GM23248 (cell line): ENCODE results near the gene TXN2. TPM values are rescaled to one million over a fixed set of nuclear protein-coding genes. Genes with fewer than 3 reads are reported as not detected.
"Not testable (repeated sequence)": the region's sequence is repeated elsewhere in the genome, so short reads cannot be mapped to it uniquely, and the experiment has no call there.

Source experiments
- DNase-seq: peaks from one replicate; pipeline ENCODE4 v3.0.0-alpha.2; 2015
- H2AFZ ChIP-seq: fragments of 200-600 bp; sonication (generic); 2 replicates; pipeline ENCODE4 v1.6.1; 2016; ENCODE audit warnings: antibody characterized with exemption
- H3F3A ChIP-seq: fragments of 200-600 bp; sonication (generic); 2 replicates; pipeline ENCODE4 v1.6.1; 2016; ENCODE audit warnings: mild to moderate bottlenecking, antibody characterized with exemption, mixed run types; ENCODE audit not compliant: insufficient read depth
- H3K27ac ChIP-seq: fragments of 200-600 bp; sonication (generic); 2 replicates; pipeline ENCODE4 v1.5.1; 2016; ENCODE audit warnings: mild to moderate bottlenecking
- H3K27me3 ChIP-seq: fragments of 200-600 bp; sonication (generic); replicated peaks from 2 replicates; pipeline ENCODE4 v1.6.1; 2016; ENCODE audit warnings: mild to moderate bottlenecking; ENCODE audit not compliant: insufficient read depth
- H3K36me3 ChIP-seq: fragments of 200-600 bp; sonication (generic); 2 replicates; pipeline ENCODE4 v1.6.1; 2016; ENCODE audit warnings: low read depth, mild to moderate bottlenecking
- H3K4me1 ChIP-seq: fragments of 200-600 bp; sonication (generic); 2 replicates; pipeline ENCODE4 v1.6.1; 2016; ENCODE audit warnings: mild to moderate bottlenecking; ENCODE audit not compliant: insufficient read depth
- H3K4me2 ChIP-seq: fragments of 200-600 bp; sonication (generic); one replicate; pipeline ENCODE4 v1.6.1; 2016; ENCODE audit warnings: mild to moderate bottlenecking; ENCODE audit not compliant: unreplicated experiment
- H3K4me3 ChIP-seq: fragments of 200-600 bp; sonication (generic); 2 replicates; pipeline ENCODE4 v1.5.1; 2016; ENCODE audit warnings: mild to moderate bottlenecking
- H3K79me2 ChIP-seq: fragments of 200-600 bp; sonication (generic); 2 replicates; pipeline ENCODE4 v1.6.1; 2016; ENCODE audit warnings: mild to moderate bottlenecking; ENCODE audit not compliant: insufficient read depth
- H3K9ac ChIP-seq: fragments of 200-600 bp; sonication (generic); 2 replicates; pipeline ENCODE4 v1.6.1; 2016; ENCODE audit warnings: mild to moderate bottlenecking
- H3K9me2 ChIP-seq: fragments of 200-600 bp; sonication (generic); 2 replicates; pipeline ENCODE4 v1.6.1; 2016; ENCODE audit warnings: mixed run types, mild to moderate bottlenecking, moderate library complexity; ENCODE audit not compliant: insufficient read depth
- H3K9me3 ChIP-seq: fragments of 200-600 bp; sonication (generic); one replicate; pipeline ENCODE4 v1.6.1; 2017; ENCODE audit warnings: low read depth
- H4K20me1 ChIP-seq: fragments of 200-600 bp; sonication (generic); 2 replicates; pipeline ENCODE4 v1.6.0; 2016; ENCODE audit not compliant: insufficient read depth
- EZH2 ChIP-seq: fragments of 200-600 bp; sonication (generic); IDR thresholded peaks from 2 replicates; pipeline ENCODE4 v1.6.1; 2018; ENCODE audit warnings: antibody characterized with exemption, mild to moderate bottlenecking; ENCODE audit not compliant: insufficient read depth, poor library complexity, severe bottlenecking
- EZH2phosphoT487 ChIP-seq: fragments of 200-600 bp; sonication (generic); IDR thresholded peaks from 2 replicates; pipeline ENCODE4 v1.6.1; 2018; ENCODE audit warnings: antibody characterized with exemption, moderate library complexity, mild to moderate bottlenecking, low read depth; ENCODE audit not compliant: insufficient read depth
- WGBS, 2 experiments: methylation state at CpG; one replicate each; pipeline ENCODE4 v1.1.6; 2015 to 2017; ENCODE audit warnings: low lambda C conversion rate in 2 of 2, low coverage in 1 of 2; ENCODE audit errors: missing lambda C conversion rate in 2 of 2; 5-methylcytosine and 5-hydroxymethylcytosine counted together
- in situ Hi-C: fragments of 300-500 bp; cut with MboI; formaldehyde crosslinking; loops from 2 replicates; pipeline ENCODE4 v1.15.0; 2020
- polyA plus RNA-seq: library from polyadenylated mRNA; unstranded; fragments of >200 nt; fragmentation: Nextera tagmentation; extraction: Ambion mirVana; gene quantifications from 2 replicates; pipeline ENCODE4 v1.2.1, GENCODE V29; 2016
- total RNA-seq: library from RNA; depleted of rRNA; stranded (reverse); fragments of >200 nt; shearing (Covaris generic); gene quantifications from 2 replicates; pipeline ENCODE4 v1.2.3, GENCODE V29; 2014

The TXN2 gene
- total and polyA plus RNA-seq, 2 experiments from 2014 or later: 24.0 to 104 TPM

GRCh38 chr22:36424901-36425579 is 56.4 kb downstream of the TXN2 start:
- no peaks in the 10 kb centered on the region for H3K9me3 ChIP-seq
- WGBS, 2 experiments: 93 to 97% methylated on average over 5 of the region's 5 CpGs
- 0 out of 2 replicates have a peak, but pooled peaks cover 4% of the 10 kb centered on the region for H3K4me1 ChIP-seq
- TF ChIP-seq EZH2 (no peak), EZH2phosphoT487 (no peak)
- H3K9me2 ChIP-seq: no peaks in the 10 kb centered on the region
- H3K27ac ChIP-seq: no peak overlapping the region
- H3K4me3 ChIP-seq: no peak overlapping the region
- H4K20me1 ChIP-seq: no peaks in the 10 kb centered on the region
- no peaks in the 10 kb centered on the region for H3K36me3 ChIP-seq
- H3K9ac ChIP-seq: no peak overlapping the region
- H3F3A ChIP-seq: peaks cover 4% of the 10 kb centered on the region; the same call in 1 of the 2 replicates
- no peak for DNase-seq
- no peak overlapping the region for H3K4me2 ChIP-seq
- no peaks in the 10 kb centered on the region for H3K27me3 ChIP-seq
- in situ Hi-C loops: no loop called here
- H3K79me2 ChIP-seq: no peaks in the 10 kb centered on the region
- no peak overlapping the region for H2AFZ ChIP-seq

DNA sequence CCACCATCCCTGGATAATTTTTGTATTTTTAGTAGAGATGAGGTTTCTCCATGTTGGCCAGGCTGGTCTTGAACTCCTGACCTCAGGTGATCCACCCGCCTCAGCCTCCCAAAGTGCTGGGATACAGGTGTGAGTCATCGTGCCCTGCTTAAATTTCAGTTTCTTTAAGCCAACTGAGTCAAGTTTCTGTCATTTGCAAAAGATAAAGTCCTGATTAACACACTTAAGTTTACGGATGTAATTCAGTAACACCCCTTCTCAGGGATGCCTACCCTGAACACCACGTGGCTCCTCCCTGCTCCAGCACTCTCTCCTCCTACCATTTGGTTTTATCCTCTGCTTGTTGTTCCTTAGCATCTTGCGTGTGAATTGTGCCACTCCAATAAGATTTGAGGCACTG is 57.0 kb downstream of the TXN2 start:
- H3K4me2 ChIP-seq, in situ Hi-C loops, H3K9me3 ChIP-seq, DNase-seq, H3K36me3 ChIP-seq, H3K9me2 ChIP-seq, H3F3A ChIP-seq, H3K4me1 ChIP-seq, H3K27ac ChIP-seq, H3K4me3 ChIP-seq, H2AFZ ChIP-seq, H3K27me3 ChIP-seq, H4K20me1 ChIP-seq, H3K9ac ChIP-seq, H3K79me2 ChIP-seq: not testable (repeated sequence)
- 79 to 84% methylated on average over 5 of the region's 5 CpGs for WGBS, 2 experiments

DNA sequence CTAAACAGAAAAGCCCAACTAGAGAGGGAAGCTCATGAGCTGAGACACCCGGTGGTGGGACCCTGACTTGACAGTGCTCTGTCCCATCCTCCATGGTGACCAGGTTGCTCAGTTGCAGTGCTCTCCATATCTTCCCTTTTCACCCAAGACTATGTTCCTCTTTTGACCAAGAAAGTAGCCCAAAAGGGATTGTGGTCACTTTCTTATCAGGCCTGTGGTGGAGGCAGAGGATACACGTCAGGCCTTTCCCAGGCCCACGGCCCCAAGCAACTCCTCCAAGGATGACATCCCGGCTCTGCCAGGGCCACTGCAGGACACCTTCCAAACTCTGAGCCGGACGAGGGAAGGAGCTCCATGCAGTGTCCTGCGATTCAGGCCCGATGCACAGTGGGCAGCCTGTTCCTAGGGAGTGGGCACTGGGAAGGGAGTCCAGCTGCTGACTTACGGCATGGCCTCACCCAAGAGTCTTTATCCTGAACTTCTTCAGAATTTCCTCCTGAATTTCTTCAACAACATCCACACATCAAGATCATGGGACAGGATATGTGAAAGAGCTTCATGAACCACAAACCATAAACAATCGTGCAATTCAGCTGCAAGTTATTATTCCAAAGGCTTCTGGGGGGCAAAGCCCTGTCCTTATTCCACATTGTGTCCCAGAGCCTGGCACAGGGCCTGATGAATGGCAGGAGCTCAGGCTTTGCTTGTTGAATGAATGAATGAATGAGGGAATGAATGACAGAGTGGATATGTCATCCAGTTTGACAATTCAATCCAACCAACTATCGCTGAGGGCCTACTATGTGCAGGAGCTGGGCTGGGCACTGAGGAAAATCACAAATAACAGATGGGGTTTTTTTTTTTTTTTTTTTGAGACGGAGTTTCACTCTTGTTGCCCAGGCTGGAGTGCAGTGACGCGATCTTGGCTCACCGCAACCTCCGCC is 57.7 kb downstream of the TXN2 start:
- Histone ChIP-seq H3K4me1 (peaks cover 14% of the 10 kb centered on the region; the same call in 1 of the 2 replicates), H2AFZ (no peak overlapping the region), H3K79me2 (no peaks in the 10 kb centered on the region), H3K27me3 (no peaks in the 10 kb centered on the region), H3K36me3 (no peaks in the 10 kb centered on the region), H3K27ac (no peak overlapping the region), H3K9ac (no peak overlapping the region), H4K20me1 (no peaks in the 10 kb centered on the region), H3F3A (peaks cover 11% of the 10 kb centered on the region; the same call in 1 of the 2 replicates), H3K4me2 (no peak overlapping the region), H3K9me2 (no peaks in the 10 kb centered on the region), H3K4me3 (no peak overlapping the region), H3K9me3 (no peaks in the 10 kb centered on the region)
- in situ Hi-C loops: no loop called here
- TF ChIP-seq EZH2phosphoT487 (no peak), EZH2 (no peak)
- DNase-seq: no peak
- WGBS, 2 experiments: 88 to 92% methylated on average over 16 of the region's 16 CpGs

- H3K9me3 ChIP-seq: no peaks in the 10 kb centered on the region
- H3F3A ChIP-seq: peaks cover 11% of the 10 kb centered on the region; the same call in 1 of the 2 replicates
- no peaks in the 10 kb centered on the region for H3K27me3 ChIP-seq
- no peak overlapping the region for H3K4me3 ChIP-seq
- TF ChIP-seq EZH2phosphoT487 (no peak), EZH2 (no peak)
- peaks cover 16% of the 10 kb centered on the region; the same call in 1 of the 2 replicates for H3K4me1 ChIP-seq
- no peaks in the 10 kb centered on the region for H4K20me1 ChIP-seq
- no peaks in the 10 kb centered on the region for H3K36me3 ChIP-seq
- H3K27ac ChIP-seq: no peak overlapping the region
- H3K79me2 ChIP-seq: no peaks in the 10 kb centered on the region
- 95 to 97% methylated on average over 14 of the region's 14 CpGs for WGBS, 2 experiments
- in situ Hi-C loops: no loop called here
- no peak overlapping the region for H3K9ac ChIP-seq
- H3K4me2 ChIP-seq: no peak overlapping the region
- no peak overlapping the region for H2AFZ ChIP-seq
- no peaks in the 10 kb centered on the region for H3K9me2 ChIP-seq
- DNase-seq: no peak
These were observed 59.0 kb downstream of the TXN2 start for GRCh38 chr22:36422287-36423014.
